PC-3 (cell line): ENCODE results near the gene FBXL13. TPM values are rescaled to one million over a fixed set of nuclear protein-coding genes. Genes with fewer than 3 reads are reported as not detected.

Experiments used
- ATAC-seq: fragments of 200-7000 bp; cut with Tn5 transposase; 2 replicates; pipeline ENCODE4 v1.9.1; 2020; ENCODE audit warnings: mild to moderate bottlenecking, moderate library complexity
- BruUV-seq: library from RNA; stranded (reverse); fragments of 400-500 nt; replicated peaks from 2 replicates; lab custom pipeline; 2021; lab: Mats Ljungman, UMichigan
- CTCF ChIA-PET: fragments of 300-600 bp; sonication (Branson Sonifier 250); formaldehyde crosslinking; loops from one replicate; lab custom pipeline; 2022; ENCODE audit warnings: antibody characterized with exemption; lab: Charles Lee
- POLR2A ChIA-PET: fragments of 300-600 bp; sonication (Branson Sonifier 250); formaldehyde crosslinking; loops from one replicate; lab custom pipeline; 2022; ENCODE audit warnings: antibody characterized with exemption; ENCODE audit not compliant: unreplicated experiment; lab: Charles Lee
- DNase-seq: peaks from one replicate; pipeline ENCODE4 v3.0.0-alpha.2; 2015
- H2AFZ ChIP-seq: fragments of 300-600 bp; sonication (generic); 2 replicates; pipeline ENCODE4 v1.6.0; 2016; ENCODE audit warnings: antibody characterized with exemption, low read length
- H3F3A ChIP-seq: fragments of 300-600 bp; sonication (generic); one replicate; pipeline ENCODE4 v1.6.0; 2017; ENCODE audit warnings: antibody characterized with exemption, low read length, control low read depth, mild to moderate bottlenecking; ENCODE audit not compliant: unreplicated experiment
- H3K27ac ChIP-seq: fragments of 300-600 bp; sonication (generic); 2 replicates; pipeline ENCODE4 v1.5.1; 2016; ENCODE audit warnings: mild to moderate bottlenecking, low read length
- H3K27me3 ChIP-seq: fragments of 300-600 bp; sonication (generic); 2 replicates; pipeline ENCODE4 v1.6.1; 2016; ENCODE audit warnings: low read length, mixed read lengths
- H3K36me3 ChIP-seq: fragments of 300-600 bp; sonication (generic); 2 replicates; pipeline ENCODE4 v1.6.1; 2016; ENCODE audit warnings: low read depth, mixed run types, low read length, mixed read lengths
- H3K4me1 ChIP-seq: fragments of 300-600 bp; sonication (generic); 2 replicates; pipeline ENCODE4 v1.5.1; 2016; ENCODE audit warnings: low read length; ENCODE audit not compliant: insufficient read depth
- H3K4me2 ChIP-seq: fragments of 300-600 bp; sonication (generic); 2 replicates; pipeline ENCODE4 v1.6.0; 2016; ENCODE audit warnings: low read length
- H3K4me3 ChIP-seq: fragments of 300-600 bp; sonication (generic); 2 replicates; pipeline ENCODE4 v1.5.1; 2016; ENCODE audit warnings: mild to moderate bottlenecking, low read length, mixed read lengths
- H3K79me2 ChIP-seq: fragments of 300-600 bp; sonication (generic); 2 replicates; pipeline ENCODE4 v1.6.1; 2017; ENCODE audit warnings: low read length, mixed read lengths
- H3K9ac ChIP-seq: fragments of 300-600 bp; sonication (generic); 2 replicates; pipeline ENCODE4 v1.6.0; 2016; ENCODE audit warnings: mild to moderate bottlenecking, low read length
- H3K9me2 ChIP-seq: fragments of 300-600 bp; sonication (generic); replicated peaks from 2 replicates; pipeline ENCODE4 v1.6.1; 2016; ENCODE audit warnings: mixed run types, low read length, mixed read lengths
- H3K9me3 ChIP-seq: fragments of 300-600 bp; sonication (generic); 2 replicates; pipeline ENCODE4 v1.6.1; 2016; ENCODE audit warnings: low read length, mixed read lengths
- H4K20me1 ChIP-seq: fragments of 300-600 bp; sonication (generic); 2 replicates; pipeline ENCODE4 v1.6.1; 2016; ENCODE audit warnings: low read length, mixed read lengths
- CTCF ChIP-seq: fragments of 300-600 bp; sonication (generic); conservative IDR thresholded peaks from 2 replicates; pipeline ENCODE4 v1.5.1; 2017; ENCODE audit warnings: antibody characterized with exemption, low read depth, mild to moderate bottlenecking, low read length
- EZH2 ChIP-seq: fragments of 300-600 bp; sonication (generic); IDR thresholded peaks from one replicate; pipeline ENCODE4 v1.6.1; 2017; ENCODE audit warnings: antibody characterized with exemption, mild to moderate bottlenecking, low read length; ENCODE audit not compliant: unreplicated experiment
- EZH2phosphoT487 ChIP-seq: fragments of 300-600 bp; sonication (generic); IDR thresholded peaks from 2 replicates; pipeline ENCODE4 v1.6.1; 2018; ENCODE audit warnings: mild to moderate bottlenecking, antibody characterized with exemption, low read length, borderline replicate concordance
- intact Hi-C: fragments of 100-400 bp; cut with micrococcal nuclease; formaldehyde crosslinking; loops from 2 replicates; pipeline ENCODE4 v1.9.0; 2023
- total RNA-seq: library from RNA; depleted of rRNA; stranded (reverse); fragments of >200 nt; gene quantifications from 2 replicates; pipeline ENCODE4 v1.2.3, GENCODE V29; 2014

The FBXL13 gene
- total RNA-seq, 1 experiment from 2014 or later, result 1.1 TPM

GRCh38 chr7:102892631-102893278, 181.8 kb downstream of the FBXL13 start:
- H3K4me3 ChIP-seq, result no peak overlapping the region
- ChIA-PET POLR2A (no interaction called here), CTCF (no interaction called here)
- H3K27me3 ChIP-seq, result no peaks in the 10 kb centered on the region
- no peaks in the 10 kb centered on the region for H3K9me3 ChIP-seq
- H3K36me3 ChIP-seq, result no peaks in the 10 kb centered on the region
- peaks cover 5% of the 10 kb centered on the region for H3F3A ChIP-seq
- peak overlapping the region; percentile 80 for H3K4me2 ChIP-seq
- BruUV-seq, result no TSS peak
- TF ChIP-seq EZH2phosphoT487, result no peak
- TF ChIP-seq EZH2, result no peak
- no peak for TF ChIP-seq CTCF
- no peaks in the 10 kb centered on the region for H4K20me1 ChIP-seq
- H3K9ac ChIP-seq, result no peak overlapping the region
- H3K79me2 ChIP-seq, result no peaks in the 10 kb centered on the region
- peak overlapping the region; percentile 74; the same call in 1 of the 2 replicates for H3K27ac ChIP-seq
- intact Hi-C loops, result loop anchor here (5.0 to 10.0 kb wide), 2 partner anchors 35 to 172 kb away; no protein-coding TSS in a partner anchor
- 0 out of 2 replicates have a peak overlapping the region, but pooled peaks have one; percentile 10 for H2AFZ ChIP-seq
- no peak for ATAC-seq
- DNase-seq, result no peak
- H3K4me1 ChIP-seq, result peaks cover 49% of the 10 kb centered on the region
- no peaks in the 10 kb centered on the region for H3K9me2 ChIP-seq

GRCh38 chr7:102891693-102892261, 182.8 kb downstream of the FBXL13 start:
- Histone ChIP-seq H3K36me3 (no peaks in the 10 kb centered on the region), H3K9me3 (no peaks in the 10 kb centered on the region), H3K9ac (no peak overlapping the region; the same call in 1 of the 2 replicates), H3K4me2 (peak overlapping the region; percentile 80), H3K9me2 (no peaks in the 10 kb centered on the region), H3F3A (peaks cover 5% of the 10 kb centered on the region), H3K79me2 (no peaks in the 10 kb centered on the region), H3K27me3 (no peaks in the 10 kb centered on the region), H3K4me3 (peak overlapping the region; percentile 30; the same call in 1 of the 2 replicates), H2AFZ (no peak overlapping the region), H4K20me1 (no peaks in the 10 kb centered on the region), H3K27ac (peak overlapping the region; percentile 74), H3K4me1 (peaks cover 45% of the 10 kb centered on the region)
- ChIA-PET CTCF (interaction anchor here (0.5 to 0.6 kb wide), 2 partner anchors 133 to 183 kb away, joined by 3 to 4 read pairs; partner anchors contain the start of gene ARMC10), POLR2A (no interaction called here)
- no TSS peak for BruUV-seq
- TF ChIP-seq EZH2phosphoT487, result no peak
- no peak for TF ChIP-seq EZH2
- TF ChIP-seq CTCF, result no peak
- ATAC-seq, result peak; percentile 88
- peak; percentile 90 for DNase-seq
- intact Hi-C loops, result loop anchor here (5.0 to 10.0 kb wide), 2 partner anchors 36 to 173 kb away; no protein-coding TSS in a partner anchor
